Hepatocyte (in vitro differentiated cells): ENCODE measurements around the gene UCMA. TPM values are rescaled to one million over a fixed set of nuclear protein-coding genes. Genes with fewer than 3 reads are reported as not detected.
A peak's percentile ranks its signal among the peaks of the same experiment; 100 is the strongest.

ENCODE experiments used
- DNase-seq: peaks from one replicate; pipeline ENCODE4 v3.0.0-alpha.2; 2016; ENCODE audit warnings: low spot score
- H2AFZ ChIP-seq: fragments of 200-600 bp; sonication (generic); 2 replicates; pipeline ENCODE4 v1.6.0; 2016; ENCODE audit warnings: antibody characterized with exemption, mild to moderate bottlenecking
- H3K27ac ChIP-seq: fragments of 200-600 bp; sonication (generic); 2 replicates; pipeline ENCODE4 v1.5.1; 2016; ENCODE audit warnings: mild to moderate bottlenecking
- H3K27me3 ChIP-seq: fragments of 200-600 bp; sonication (generic); 2 replicates; pipeline ENCODE4 v1.6.1; 2016
- H3K36me3 ChIP-seq: fragments of 200-600 bp; sonication (generic); replicated peaks from 2 replicates; pipeline ENCODE4 v1.5.1; 2016; ENCODE audit warnings: low read depth; ENCODE audit not compliant: insufficient read depth
- H3K4me1 ChIP-seq: fragments of 200-600 bp; sonication (generic); 2 replicates; pipeline ENCODE4 v1.5.1; 2016; ENCODE audit warnings: mild to moderate bottlenecking, moderate library complexity; ENCODE audit not compliant: insufficient read depth
- H3K4me2 ChIP-seq: fragments of 200-600 bp; sonication (generic); 2 replicates; pipeline ENCODE4 v1.6.0; 2016
- H3K4me3 ChIP-seq: fragments of 200-600 bp; sonication (generic); 2 replicates; pipeline ENCODE4 v1.5.1; 2016; ENCODE audit warnings: mild to moderate bottlenecking
- H3K79me2 ChIP-seq: fragments of 200-600 bp; sonication (generic); 2 replicates; pipeline ENCODE4 v1.6.0; 2017; ENCODE audit warnings: mild to moderate bottlenecking
- H3K9me2 ChIP-seq: fragments of 200-600 bp; sonication (generic); replicated peaks from 2 replicates; pipeline ENCODE4 v1.6.0; 2017; ENCODE audit warnings: mild to moderate bottlenecking; ENCODE audit not compliant: insufficient read depth
- H3K9me3 ChIP-seq: fragments of 200-600 bp; sonication (generic); 2 replicates; pipeline ENCODE4 v1.5.1; 2016; ENCODE audit warnings: low read depth, mild to moderate bottlenecking
- H4K20me1 ChIP-seq: fragments of 200-600 bp; sonication (generic); 2 replicates; pipeline ENCODE4 v1.6.0; 2016; ENCODE audit warnings: mild to moderate bottlenecking; ENCODE audit not compliant: insufficient read depth, poor library complexity, severe bottlenecking
- CTCF ChIP-seq: fragments of 200-600 bp; sonication (generic); IDR thresholded peaks from 2 replicates; pipeline ENCODE4 v1.5.1; 2016; ENCODE audit warnings: antibody characterized with exemption, mild to moderate bottlenecking; ENCODE audit not compliant: poor library complexity
- EZH2 ChIP-seq: fragments of 200-600 bp; sonication (generic); IDR thresholded peaks from 2 replicates; pipeline ENCODE4 v1.6.1; 2016; ENCODE audit warnings: antibody characterized with exemption, mild to moderate bottlenecking, borderline replicate concordance
- EZH2phosphoT487 ChIP-seq: fragments of 200-600 bp; sonication (generic); IDR thresholded peaks from one replicate; pipeline ENCODE4 v1.6.1; 2018; ENCODE audit warnings: antibody characterized with exemption, mild to moderate bottlenecking, low read depth, moderate library complexity; ENCODE audit not compliant: unreplicated experiment, severe bottlenecking
- WGBS: methylation state at CpG from one replicate; pipeline ENCODE4 v1.1.6; 2016; ENCODE audit warnings: low lambda C conversion rate; ENCODE audit errors: missing lambda C conversion rate; 5-methylcytosine and 5-hydroxymethylcytosine counted together
- polyA plus RNA-seq: library from polyadenylated mRNA; unstranded; fragments of >200 nt; fragmentation: Nextera tagmentation; extraction: Ambion mirVana; gene quantifications from 2 replicates; pipeline ENCODE4 v1.2.1, GENCODE V29; 2016
- total RNA-seq: library from RNA; depleted of rRNA; stranded (reverse); fragments of >200 nt; gene quantifications from 2 replicates; pipeline ENCODE4 v1.2.3, GENCODE V29; 2014

The UCMA gene
- total and polyA plus RNA-seq, 2 experiments from 2014 or later = not detected

DNA sequence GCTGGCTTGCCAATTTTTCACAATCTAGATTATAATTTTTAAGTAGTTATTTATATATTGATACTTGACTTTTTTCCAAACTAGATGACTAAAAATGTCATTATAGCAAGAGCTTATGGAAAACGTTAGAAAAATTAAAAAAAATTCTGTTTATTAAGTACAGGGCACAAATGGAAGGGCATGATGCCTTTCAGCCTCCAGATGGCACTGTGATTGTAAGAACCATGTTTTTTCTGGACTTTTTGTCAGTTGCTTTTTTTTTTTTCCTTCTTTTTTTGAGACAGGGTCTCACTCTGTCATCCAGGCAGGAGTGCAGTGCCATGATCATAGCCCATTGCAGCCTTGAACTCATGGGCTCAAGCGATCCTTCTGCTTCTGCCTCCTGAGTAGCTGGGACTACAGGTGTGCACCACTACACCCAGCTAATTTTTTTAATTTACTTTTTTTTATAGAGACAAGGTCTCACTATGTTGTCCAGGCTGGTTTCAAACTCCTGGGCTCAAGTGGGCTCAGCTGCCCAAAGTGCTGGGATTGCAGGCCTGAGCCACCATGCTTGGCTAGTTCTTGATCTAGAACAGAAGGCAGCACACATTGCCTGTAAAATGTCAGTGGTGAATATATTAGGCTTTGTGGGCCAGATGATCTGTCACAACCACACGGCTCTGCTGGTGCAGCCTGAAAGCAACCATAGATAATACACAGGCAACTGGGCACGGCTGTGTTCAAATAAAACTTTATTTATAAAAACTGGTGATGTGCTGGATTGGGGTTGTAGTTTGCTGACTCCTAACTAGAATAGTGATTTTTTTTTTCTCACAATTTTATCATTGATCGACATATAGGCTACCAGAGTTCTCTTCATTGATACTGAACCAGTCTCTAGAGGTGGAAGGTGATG lies 27.4 kb downstream of the UCMA start:
- Histone ChIP-seq H3K4me1 (no peaks in the 10 kb centered on the region), H3K9me3 (no peaks in the 10 kb centered on the region), H3K27ac (no peak overlapping the region), H3K4me3 (no peak overlapping the region), H3K9me2 (no peaks in the 10 kb centered on the region), H3K79me2 (no peaks in the 10 kb centered on the region), H2AFZ (no peak overlapping the region), H3K36me3 (no peaks in the 10 kb centered on the region), H4K20me1 (no peaks in the 10 kb centered on the region), H3K27me3 (no peaks in the 10 kb centered on the region), H3K4me2 (no peak overlapping the region)
- TF ChIP-seq CTCF (peak; percentile 77), EZH2 (no peak), EZH2phosphoT487 (no peak)
- WGBS = 82% methylated on average over 5 of the region's 5 CpGs
- peak; percentile 61 for DNase-seq

DNA sequence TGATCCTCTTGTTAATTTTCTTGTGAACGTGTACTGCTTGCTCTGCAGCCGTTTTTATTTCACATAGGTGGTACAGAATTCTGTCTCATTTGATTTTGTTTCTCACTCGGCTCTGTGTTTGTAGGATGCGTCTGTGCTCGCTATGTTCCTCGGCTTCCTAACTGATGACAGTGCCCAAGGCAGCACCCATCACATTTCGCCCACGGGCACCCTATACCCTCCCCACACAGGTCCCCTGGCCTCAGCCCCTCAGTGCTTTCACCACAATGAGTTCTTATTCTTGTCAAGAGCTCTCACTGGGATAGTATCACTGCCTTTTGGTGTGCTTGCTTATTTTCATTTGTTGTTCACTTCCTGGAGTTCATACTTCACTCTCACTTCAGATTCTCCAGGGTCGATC lies 28.1 kb downstream of the UCMA start:
- Histone ChIP-seq H3K27me3 (no peaks in the 10 kb centered on the region), H3K4me2 (no peak overlapping the region), H3K4me3 (no peak overlapping the region), H3K36me3 (no peaks in the 10 kb centered on the region), H3K79me2 (no peaks in the 10 kb centered on the region), H3K9me2 (no peaks in the 10 kb centered on the region), H3K4me1 (no peaks in the 10 kb centered on the region), H3K27ac (no peak overlapping the region), H4K20me1 (no peaks in the 10 kb centered on the region), H3K9me3 (no peaks in the 10 kb centered on the region), H2AFZ (no peak overlapping the region)
- 95% methylated on average over 9 of the region's 9 CpGs for WGBS
- TF ChIP-seq CTCF = no peak
- no peak for TF ChIP-seq EZH2
- TF ChIP-seq EZH2phosphoT487 = no peak
- DNase-seq = no peak

GRCh38 chr10:13201132-13201531 lies 33.0 kb downstream of the UCMA start:
- no peaks in the 10 kb centered on the region for H3K36me3 ChIP-seq
- no peak for DNase-seq
- no peak overlapping the region for H3K27ac ChIP-seq
- H4K20me1 ChIP-seq = no peaks in the 10 kb centered on the region
- WGBS = 92% methylated on average over 6 of the region's 6 CpGs
- no peaks in the 10 kb centered on the region for H3K4me1 ChIP-seq
- no peaks in the 10 kb centered on the region for H3K9me3 ChIP-seq
- no peaks in the 10 kb centered on the region for H3K9me2 ChIP-seq
- no peaks in the 10 kb centered on the region for H3K27me3 ChIP-seq
- no peak for TF ChIP-seq EZH2phosphoT487
- no peak for TF ChIP-seq EZH2
- TF ChIP-seq CTCF = no peak
- no peaks in the 10 kb centered on the region for H3K79me2 ChIP-seq
- H2AFZ ChIP-seq = no peak overlapping the region
- no peak overlapping the region for H3K4me2 ChIP-seq
- H3K4me3 ChIP-seq = no peak overlapping the region
